GM19238 (cell line): ENCODE measurements around the gene KTN1.
A peak's percentile ranks its signal among the peaks of the same experiment; 100 is the strongest.

Experiments
- DNase-seq: peaks from one replicate; pipeline ENCODE4 v3.0.0; 2011; ENCODE audit warnings: low spot score; ENCODE audit not compliant: insufficient read length

The KTN1 gene

GRCh38 chr14:55579724-55580469 lies at the start of gene KTN1:
KTN1 (plus strand) TSS chr14:55580207; CDS start chr14:55612049, 31,842 bp downstream.
- peak; percentile 82 for DNase-seq

GRCh38 chr14:55530464-55530863 lies 49.5 kb upstream of the KTN1 start:
- no peak for DNase-seq

- no peak for DNase-seq
Observed at GRCh38 chr14:55532645-55533344, 47.2 kb upstream of the KTN1 start.

- no peak for DNase-seq
Observed at GRCh38 chr14:55533960-55534359, 46.0 kb upstream of the KTN1 start.

- DNase-seq = no peak
Observed at GRCh38 chr14:55535516-55536203, 44.3 kb upstream of the KTN1 start.

- DNase-seq = no peak
Observed at GRCh38 chr14:55536204-55536708, 43.8 kb upstream of the KTN1 start.

- no peak for DNase-seq
Observed at GRCh38 chr14:55537782-55538181, 42.2 kb upstream of the KTN1 start.

- no peak for DNase-seq
Observed at GRCh38 chr14:55539975-55540374, 40.0 kb upstream of the KTN1 start.

- no peak for DNase-seq
Observed at GRCh38 chr14:55540847-55541773, 38.9 kb upstream of the KTN1 start.

- no peak for DNase-seq
Observed at GRCh38 chr14:55545779-55546178, 34.2 kb upstream of the KTN1 start.

- DNase-seq = no peak
Observed at GRCh38 chr14:55546212-55546874, 33.7 kb upstream of the KTN1 start.

GRCh38 chr14:55547650-55548315 lies 32.2 kb upstream of the KTN1 start:
- DNase-seq = no peak

GRCh38 chr14:55553791-55554190 lies 26.2 kb upstream of the KTN1 start:
- DNase-seq = no peak

GRCh38 chr14:55556929-55557623 lies 22.9 kb upstream of the KTN1 start:
- no peak for DNase-seq

GRCh38 chr14:55562135-55562534 lies 17.9 kb upstream of the KTN1 start:
- DNase-seq = no peak

GRCh38 chr14:55568618-55569017 lies 11.4 kb upstream of the KTN1 start:
- no peak for DNase-seq

GRCh38 chr14:55571125-55571889 lies 8.7 kb upstream of the KTN1 start:
- DNase-seq = no peak

GRCh38 chr14:55572578-55572977 lies 7.4 kb upstream of the KTN1 start:
- no peak for DNase-seq

GRCh38 chr14:55574988-55575387 lies 5.0 kb upstream of the KTN1 start:
- no peak for DNase-seq
